ENCODE data around the gene PRIMA1. TPM values are rescaled to one million over a fixed set of nuclear protein-coding genes. Genes with fewer than 3 reads are reported as not detected.

Gene PRIMA1
- total and polyA plus RNA-seq, 2 donors from 2014 or later = 1.0 to 1.7 TPM

DNA sequence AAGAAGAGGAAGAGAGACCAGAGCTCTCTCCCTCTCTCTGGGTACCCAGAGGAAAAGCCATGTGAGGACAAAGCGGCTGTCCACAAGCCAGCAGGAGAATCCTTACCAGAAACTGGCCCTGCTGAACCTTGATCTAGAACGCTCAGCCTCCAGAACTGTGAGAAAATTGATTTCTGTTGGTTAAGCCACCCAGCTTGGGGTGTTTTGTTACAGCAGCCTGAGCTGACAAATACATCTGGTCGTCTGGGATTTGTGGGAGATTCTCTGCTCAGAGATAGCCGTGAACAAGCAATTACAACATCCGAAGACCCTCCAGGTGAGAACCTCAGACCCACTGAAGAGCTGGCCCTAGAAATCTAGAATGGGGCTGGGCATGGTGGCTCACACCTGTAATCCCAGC is 6.5 kb upstream of the PRIMA1 start:
- H3K4me3 ChIP-seq (ENCODE audit: low read length in 3 of 3) = no peak overlapping the region
- no peak for FAIRE-seq

DNA sequence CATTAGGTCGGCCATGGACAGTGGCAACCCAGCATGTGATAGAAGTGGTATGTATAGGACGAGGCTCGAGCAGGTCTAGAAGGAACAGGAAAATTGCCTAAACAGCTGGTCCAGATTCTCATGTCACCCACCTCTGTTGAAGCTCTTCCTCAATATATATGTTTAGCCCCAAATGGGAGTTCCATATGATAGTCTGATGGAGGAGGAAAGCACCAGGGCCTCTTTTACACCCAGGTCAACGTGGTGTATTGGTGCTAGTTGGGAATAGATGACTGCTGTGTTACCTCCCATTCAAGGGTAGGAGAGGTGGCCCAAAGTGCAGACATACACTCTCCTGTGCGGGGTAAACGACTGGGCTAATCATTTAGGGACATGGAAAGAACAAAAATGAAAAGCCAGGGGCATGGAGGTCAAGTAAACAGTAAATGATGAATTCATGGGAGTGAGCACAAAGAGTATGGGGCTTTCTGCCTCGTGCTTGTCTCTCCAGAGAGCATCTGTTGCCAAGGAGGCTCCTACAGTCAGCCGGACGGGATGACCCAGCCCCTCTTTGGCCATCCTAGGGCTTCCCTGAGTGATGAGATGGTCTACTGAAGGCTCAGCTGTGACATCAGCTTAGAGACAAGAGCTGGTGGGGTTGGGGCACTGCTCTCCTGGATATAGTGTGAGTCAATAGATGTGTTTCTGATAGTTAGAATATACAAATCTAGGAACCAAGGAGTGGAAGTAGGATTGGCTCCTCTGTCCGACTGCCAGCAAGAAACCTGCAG is 5.5 kb upstream of the PRIMA1 start:
- intact Hi-C loops (cut with DNase I) = no loop called here
- FAIRE-seq = no peak

More for the DNA sequence above, 6.5 kb upstream of the PRIMA1 start:
- TF ChIP-seq, protein P1, sequence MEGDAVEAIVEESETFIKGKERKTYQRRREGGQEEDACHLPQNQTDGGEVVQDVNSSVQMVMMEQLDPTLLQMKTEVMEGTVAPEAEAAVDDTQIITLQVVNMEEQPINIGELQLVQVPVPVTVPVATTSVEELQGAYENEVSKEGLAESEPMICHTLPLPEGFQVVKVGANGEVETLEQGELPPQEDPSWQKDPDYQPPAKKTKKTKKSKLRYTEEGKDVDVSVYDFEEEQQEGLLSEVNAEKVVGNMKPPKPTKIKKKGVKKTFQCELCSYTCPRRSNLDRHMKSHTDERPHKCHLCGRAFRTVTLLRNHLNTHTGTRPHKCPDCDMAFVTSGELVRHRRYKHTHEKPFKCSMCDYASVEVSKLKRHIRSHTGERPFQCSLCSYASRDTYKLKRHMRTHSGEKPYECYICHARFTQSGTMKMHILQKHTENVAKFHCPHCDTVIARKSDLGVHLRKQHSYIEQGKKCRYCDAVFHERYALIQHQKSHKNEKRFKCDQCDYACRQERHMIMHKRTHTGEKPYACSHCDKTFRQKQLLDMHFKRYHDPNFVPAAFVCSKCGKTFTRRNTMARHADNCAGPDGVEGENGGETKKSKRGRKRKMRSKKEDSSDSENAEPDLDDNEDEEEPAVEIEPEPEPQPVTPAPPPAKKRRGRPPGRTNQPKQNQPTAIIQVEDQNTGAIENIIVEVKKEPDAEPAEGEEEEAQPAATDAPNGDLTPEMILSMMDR (IDR thresholded peaks at IDR 0.05; ENCODE audit: borderline replicate concordance, extremely low read depth, insufficient read depth) = no peak
- H3K27ac ChIP-seq (ENCODE audit: low read depth in 2 of 2, low read length in 2 of 2) = no peak overlapping the region
- H3K27me3 ChIP-seq (ENCODE audit: control insufficient read depth, insufficient read depth, low read length) = no peaks in the 10 kb centered on the region
- no peaks in the 10 kb centered on the region for H3K9me3 ChIP-seq (ENCODE audit: control insufficient read depth in 2 of 3, insufficient read depth in 1 of 3, low read length in 3 of 3)
- intact Hi-C loops (cut with DNase I) = no loop called here
- no peaks in the 10 kb centered on the region for H3K4me1 ChIP-seq (ENCODE audit: control insufficient read depth in 2 of 3, insufficient read depth in 2 of 3, low read depth in 1 of 3, low read length in 3 of 3)
- no peaks in the 10 kb centered on the region for H3K36me3 ChIP-seq (ENCODE audit: control insufficient read depth in 2 of 3, insufficient read depth in 3 of 3, low read length in 3 of 3)
- DNase-seq = no peak
- no peak overlapping the region for H3K9ac ChIP-seq (ENCODE audit: low read length in 3 of 3)

GRCh38 chr14:93792391-93792790 is 4.1 kb upstream of the PRIMA1 start:
- intact Hi-C loops (cut with DNase I) = no loop called here

More for the DNA sequence above, 5.5 kb upstream of the PRIMA1 start:
- no peak for DNase-seq
- Histone ChIP-seq H3K36me3 (ENCODE audit: control insufficient read depth in 2 of 3, insufficient read depth in 3 of 3, low read length in 3 of 3) (no peaks in the 10 kb centered on the region), H3K27ac (ENCODE audit: low read depth in 2 of 2, low read length in 2 of 2) (no peak overlapping the region), H3K4me1 (ENCODE audit: control insufficient read depth in 2 of 3, insufficient read depth in 2 of 3, low read depth in 1 of 3, low read length in 3 of 3) (no peaks in the 10 kb centered on the region), H3K27me3 (ENCODE audit: control insufficient read depth, insufficient read depth, low read length) (no peaks in the 10 kb centered on the region), H3K9ac (ENCODE audit: low read length in 3 of 3) (no peak overlapping the region), H3K9me3 (ENCODE audit: control insufficient read depth in 2 of 3, insufficient read depth in 1 of 3, low read length in 3 of 3) (no peaks in the 10 kb centered on the region), H3K4me3 (ENCODE audit: low read length in 3 of 3) (no peak overlapping the region)
- TF ChIP-seq, protein P1 (IDR thresholded peaks at IDR 0.05; ENCODE audit: borderline replicate concordance, extremely low read depth, insufficient read depth) = no peak

More at GRCh38 chr14:93792391-93792790, 4.1 kb upstream of the PRIMA1 start:
- Histone ChIP-seq H3K36me3 (ENCODE audit: control insufficient read depth in 2 of 3, insufficient read depth in 3 of 3, low read length in 3 of 3) (no peaks in the 10 kb centered on the region), H3K27ac (ENCODE audit: low read depth in 2 of 2, low read length in 2 of 2) (no peak overlapping the region), H3K9me3 (ENCODE audit: control insufficient read depth in 2 of 3, insufficient read depth in 1 of 3, low read length in 3 of 3) (no peaks in the 10 kb centered on the region), H3K27me3 (ENCODE audit: control insufficient read depth, insufficient read depth, low read length) (no peaks in the 10 kb centered on the region), H3K4me1 (ENCODE audit: control insufficient read depth in 2 of 3, insufficient read depth in 2 of 3, low read depth in 1 of 3, low read length in 3 of 3) (no peaks in the 10 kb centered on the region), H3K4me3 (ENCODE audit: low read length in 3 of 3) (no peak overlapping the region), H3K9ac (ENCODE audit: low read length in 3 of 3) (no peak overlapping the region)
- TF ChIP-seq, protein P1 (IDR thresholded peaks at IDR 0.05; ENCODE audit: borderline replicate concordance, extremely low read depth, insufficient read depth) = no peak
- FAIRE-seq (no peak), DNase-seq (no peak)
